Subcutaneous adipose tissue (tissue), 4 donors: ENCODE measurements around the gene TLE1. TPM values are rescaled to one million over a fixed set of nuclear protein-coding genes. Genes with fewer than 3 reads are reported as not detected.

ENCODE experiments used
- CTCF ChIP-seq: fragments of 450-650 bp; IDR thresholded peaks from one replicate; pipeline ENCODE4 v1.5.1; 2016; ENCODE audit warnings: low read depth, mild to moderate bottlenecking, control low read depth, antibody characterized with exemption, moderate library complexity
- total RNA-seq, 4 donors: library from RNA; depleted of rRNA; stranded (reverse); fragments of >200 nt; gene quantifications; one replicate each; pipeline ENCODE4 v1.1.0, GENCODE V29; 2016

Gene TLE1
- total RNA-seq, 4 donors from 2014 or later = 37.7 to 109 (median 53.6) TPM

GRCh38 chr9:81719972-81720371 is 30.6 kb upstream of the TLE1 start:
- no peak for TF ChIP-seq CTCF

- no peak for TF ChIP-seq CTCF
These were observed 28.9 kb upstream of the TLE1 start for GRCh38 chr9:81718244-81718643.

- TF ChIP-seq CTCF = no peak
These were observed 28.4 kb upstream of the TLE1 start for GRCh38 chr9:81717747-81718077.

- no peak for TF ChIP-seq CTCF
These were observed 27.9 kb upstream of the TLE1 start for GRCh38 chr9:81717061-81717746.

GRCh38 chr9:81716409-81716808 is 27.1 kb upstream of the TLE1 start:
- no peak for TF ChIP-seq CTCF

GRCh38 chr9:81705578-81705977 is 16.2 kb upstream of the TLE1 start:
- no peak for TF ChIP-seq CTCF

- TF ChIP-seq CTCF = no peak
These were observed 5.2 kb upstream of the TLE1 start for GRCh38 chr9:81694541-81694940.
